Right cardiac atrium (tissue), 5 donors: Measurements from ENCODE around the gene BRI3. TPM values are rescaled to one million over a fixed set of nuclear protein-coding genes. Genes with fewer than 3 reads are reported as not detected.

ENCODE experiments used
- ATAC-seq, 2 donors: fragments of 200-7000 bp; cut with Tn5 transposase; one replicate each; pipeline versions ENCODE4 v1.8.0 to v1.9.1; 2020; ENCODE audit warnings: moderate library complexity in 2 of 2, mild to moderate bottlenecking in 1 of 2
- DNase-seq, 3 donors: peaks; one replicate each; pipeline ENCODE4 v3.0.0-alpha.2; 2020
- H3K27ac ChIP-seq: one replicate; pipeline ENCODE4 v1.5.1; 2013; ENCODE audit warnings: mild to moderate bottlenecking, low read length, control low read depth, moderate library complexity
- H3K27me3 ChIP-seq: one replicate; pipeline ENCODE4 v1.6.1; 2013; ENCODE audit not compliant: control insufficient read depth, insufficient read depth
- H3K4me1 ChIP-seq: one replicate; pipeline ENCODE4 v1.6.1; 2013; ENCODE audit warnings: low read length; ENCODE audit not compliant: control insufficient read depth, insufficient read depth
- H3K4me3 ChIP-seq: one replicate; pipeline ENCODE4 v1.5.1; 2013; ENCODE audit warnings: low read length, control low read depth
- H3K9me3 ChIP-seq: one replicate; pipeline ENCODE4 v1.6.1; 2013; ENCODE audit warnings: low read length; ENCODE audit not compliant: control insufficient read depth
- WGBS: extraction: QIAGEN DNeasy Blood & Tissue Kit; methylation state at CpG from one replicate; pipeline ENCODE4 v1.1.7; 2013; 5-methylcytosine and 5-hydroxymethylcytosine counted together
- intact Hi-C, 4 donors: fragments of 100-400 bp; cut with DNase I; formaldehyde crosslinking; loops; one replicate each; pipeline versions ENCODE4 v1.11.0 to v1.14.0; 2022 to 2023
- polyA plus RNA-seq: library from polyadenylated mRNA; stranded (reverse); fragments of 200-250 nt; gene quantifications from one replicate; pipeline ENCODE4 v1.2.3, GENCODE V29; 2013
- total RNA-seq, 4 donors: library from RNA; stranded (reverse); fragmentation: NEBNext Ultra II Directional; extraction: Animal tissue kit (Norgen Biotek cat#: 25700); gene quantifications; one replicate each; pipeline ENCODE4 v1.2.1, GENCODE V29; 2021
- donor health status: healthy with polysubstance abuse.
- donor health status: DM: no; HTN: yes; CAD: no.
- donor health status: DM: no; HTN: no; CAD: no.
- donor health status: DM: no; HTN: yes; CAD: no; lungs with severe emphysema.
- donor health status: DM: yes; HTN: yes; CAD: no.

The BRI3 gene
- total and polyA plus RNA-seq, 5 donors: 156 to 209 (median 198) TPM

DNA sequence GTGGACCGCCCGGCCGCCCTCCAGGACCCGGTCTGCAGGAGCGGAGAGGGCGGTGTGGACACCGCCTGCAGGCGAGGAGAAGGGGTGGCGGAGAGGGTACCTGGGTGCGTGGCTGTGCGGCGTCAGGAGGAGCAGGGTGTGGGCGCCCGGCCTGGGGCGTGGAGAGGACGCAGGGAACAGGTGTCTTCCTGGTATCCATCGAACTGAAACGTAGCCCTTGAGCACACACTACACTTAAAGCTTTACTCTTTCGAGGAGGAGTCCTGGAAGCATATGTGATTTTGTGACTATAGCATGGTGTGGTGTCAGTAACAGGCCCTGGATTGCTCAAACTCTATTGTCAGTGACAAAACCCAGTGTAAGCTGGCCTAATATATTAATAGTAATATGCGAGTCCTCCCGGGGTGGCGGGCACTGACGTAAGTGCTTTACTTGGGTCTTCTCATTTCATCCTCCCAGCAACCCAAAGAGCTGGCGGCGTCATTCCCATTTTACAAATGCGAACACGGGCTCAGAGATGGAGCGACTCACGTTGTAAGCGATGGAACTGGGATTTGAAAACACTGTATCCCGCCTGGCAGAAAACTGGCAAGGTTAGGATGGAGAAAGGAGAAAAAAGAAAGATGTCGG lies 28.9 kb upstream of the BRI3 start:
- intact Hi-C loops: no loop called here
- H3K4me1 ChIP-seq: no peaks in the 10 kb centered on the region
- 24% methylated on average over 32 of the region's 32 CpGs for WGBS

DNA sequence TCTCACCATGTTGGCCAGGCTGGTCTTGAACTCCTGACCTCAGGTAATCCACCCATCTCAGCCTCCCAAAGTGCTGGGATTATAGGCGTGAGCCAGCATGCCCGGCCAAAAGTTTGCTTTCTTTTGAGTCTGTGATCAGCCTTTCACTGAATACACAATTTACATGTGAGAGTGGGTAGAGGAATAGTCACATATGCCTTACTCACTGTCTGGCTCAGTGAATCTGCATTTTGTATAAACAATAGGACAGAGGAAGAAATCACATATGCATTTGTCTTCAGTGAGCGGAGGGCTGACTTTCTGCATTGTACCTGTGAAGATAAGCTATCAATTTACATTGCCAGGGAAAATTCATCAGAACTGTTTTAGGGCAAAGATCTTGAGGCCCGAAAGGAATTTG lies 27.0 kb upstream of the BRI3 start:
- DNase-seq: peak in 1 of 3 donors; percentile 10
- Histone ChIP-seq H3K4me1 (no peaks in the 10 kb centered on the region), H3K9me3 (no peaks in the 10 kb centered on the region), H3K4me3 (no peak overlapping the region), H3K27me3 (no peaks in the 10 kb centered on the region), H3K27ac (no peak overlapping the region)
- ATAC-seq: no peak
- intact Hi-C loops: no loop called here
- WGBS: 86% methylated on average over 4 of the region's 4 CpGs

More for the DNA sequence above, 28.9 kb upstream of the BRI3 start:
- DNase-seq: peak in 1 of 3 donors; percentile 42
- Histone ChIP-seq H3K9me3 (no peaks in the 10 kb centered on the region), H3K4me3 (peak overlapping the region; percentile 41), H3K27ac (peak overlapping the region; percentile 10), H3K27me3 (no peaks in the 10 kb centered on the region)
- ATAC-seq: no peak

DNA sequence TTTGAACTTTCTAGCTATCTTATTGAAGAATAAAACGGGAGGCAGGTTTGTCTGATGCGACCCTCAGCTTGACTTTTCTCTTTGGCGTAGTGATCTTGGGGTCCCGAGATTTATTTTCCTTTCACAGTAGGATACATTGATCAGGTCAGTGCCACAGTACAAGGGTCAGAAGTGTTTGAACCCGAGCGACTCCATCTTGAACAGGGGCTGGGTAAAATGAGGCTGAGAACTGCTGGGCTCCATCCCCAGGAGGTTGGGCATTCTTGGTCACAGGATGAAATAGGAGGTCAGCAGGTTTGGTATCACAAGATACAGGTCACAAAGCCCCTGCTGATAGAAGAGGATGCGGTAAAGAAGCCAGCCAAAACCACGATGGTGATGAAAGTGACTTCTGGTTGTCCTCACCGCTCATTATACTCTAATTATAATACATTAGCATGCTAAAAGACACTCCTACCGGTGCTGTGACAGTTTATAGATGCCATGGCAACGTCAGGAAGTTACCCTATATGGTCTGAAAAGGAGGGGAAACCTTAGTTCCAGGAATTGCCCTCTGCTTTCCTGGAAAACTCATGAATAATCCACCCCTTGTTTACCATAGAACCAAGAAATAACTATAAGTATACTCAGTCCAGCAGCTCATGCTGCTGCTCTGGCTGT lies 26.4 kb upstream of the BRI3 start:
- no peaks in the 10 kb centered on the region for H3K27me3 ChIP-seq
- H3K4me3 ChIP-seq: no peak overlapping the region
- no peak overlapping the region for H3K27ac ChIP-seq
- ATAC-seq (no peak), DNase-seq (no peak)
- 75% methylated on average over 11 of the region's 11 CpGs for WGBS
- H3K9me3 ChIP-seq: no peaks in the 10 kb centered on the region
- intact Hi-C loops: no loop called here
- no peaks in the 10 kb centered on the region for H3K4me1 ChIP-seq

DNA sequence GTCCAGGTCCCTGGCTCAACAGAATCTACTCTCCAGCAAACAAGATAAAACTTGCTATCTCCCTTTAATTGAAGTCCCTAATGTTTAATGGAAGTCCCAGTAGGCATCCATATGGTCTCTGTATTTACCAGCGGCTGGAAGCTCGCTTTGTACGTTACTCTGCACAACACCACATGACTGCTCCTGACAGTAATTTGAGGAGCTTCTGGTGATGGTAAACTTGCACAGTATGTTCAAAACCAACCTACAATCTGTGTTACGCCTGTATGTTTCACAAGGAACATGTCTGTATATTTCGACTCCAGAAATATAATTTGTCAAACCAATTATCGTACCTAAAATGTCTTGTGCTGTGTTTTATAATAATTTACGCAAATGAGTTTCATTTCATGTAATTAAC lies 25.1 kb upstream of the BRI3 start:
- ATAC-seq (no peak), DNase-seq (no peak)
- no peak overlapping the region for H3K4me3 ChIP-seq
- no peak overlapping the region for H3K27ac ChIP-seq
- no peaks in the 10 kb centered on the region for H3K4me1 ChIP-seq
- intact Hi-C loops: no loop called here
- 96% methylated on average over 7 of the region's 7 CpGs for WGBS
- H3K27me3 ChIP-seq: no peaks in the 10 kb centered on the region
- no peaks in the 10 kb centered on the region for H3K9me3 ChIP-seq

DNA sequence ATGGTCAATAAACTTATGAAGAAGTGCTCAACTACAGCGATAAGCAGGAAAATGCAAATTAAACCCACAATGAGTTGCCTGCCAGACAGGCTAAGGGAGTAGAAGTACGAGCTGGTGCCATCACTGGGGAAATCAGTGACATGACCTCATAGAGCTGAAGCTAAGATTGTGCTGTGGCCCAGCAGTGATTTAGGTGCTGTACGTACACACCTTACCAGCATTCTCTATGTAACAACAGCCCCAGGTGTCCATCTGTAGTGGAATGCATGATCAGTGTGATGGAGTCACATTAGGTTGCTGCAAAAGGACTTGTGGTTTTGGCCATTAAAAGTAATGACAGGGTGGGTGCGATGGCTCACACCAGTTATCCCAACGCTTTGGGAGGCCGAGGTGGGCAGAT lies 23.8 kb upstream of the BRI3 start:
- ATAC-seq: no peak
- no peaks in the 10 kb centered on the region for H3K9me3 ChIP-seq
- H3K4me3 ChIP-seq: no peak overlapping the region
- H3K4me1 ChIP-seq: no peaks in the 10 kb centered on the region
- no peak overlapping the region for H3K27ac ChIP-seq
- intact Hi-C loops: no loop called here
- DNase-seq: no peak
- 93% methylated on average over 6 of the region's 6 CpGs for WGBS
- no peaks in the 10 kb centered on the region for H3K27me3 ChIP-seq

DNA sequence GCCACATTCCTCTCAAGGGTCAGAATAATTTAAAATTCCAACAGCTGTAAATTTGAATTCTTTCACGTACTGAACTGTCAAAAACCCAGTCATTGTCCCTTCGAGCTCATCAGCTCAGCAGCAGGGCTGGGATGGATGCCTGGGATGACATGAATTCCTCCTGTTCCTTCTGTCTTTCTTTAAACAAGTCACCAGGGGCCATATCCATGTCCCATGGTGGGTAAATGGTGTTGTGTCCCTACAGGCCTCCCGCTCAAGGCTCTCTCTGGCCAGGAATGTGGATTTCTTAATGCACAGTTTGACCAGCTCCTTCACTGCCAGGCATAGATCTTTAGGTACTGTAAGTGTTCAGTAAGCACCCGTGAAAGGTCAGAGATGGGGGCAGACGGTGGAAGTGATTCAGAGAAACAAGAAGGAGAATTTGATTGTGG lies 15.6 kb upstream of the BRI3 start:
- intact Hi-C loops: no loop called here
- no peaks in the 10 kb centered on the region for H3K9me3 ChIP-seq
- H3K4me3 ChIP-seq: no peak overlapping the region
- H3K27me3 ChIP-seq: no peaks in the 10 kb centered on the region
- ATAC-seq (no peak), DNase-seq (no peak)
- no peaks in the 10 kb centered on the region for H3K4me1 ChIP-seq
- WGBS: 84% methylated on average over 5 of the region's 5 CpGs
- H3K27ac ChIP-seq: no peak overlapping the region

DNA sequence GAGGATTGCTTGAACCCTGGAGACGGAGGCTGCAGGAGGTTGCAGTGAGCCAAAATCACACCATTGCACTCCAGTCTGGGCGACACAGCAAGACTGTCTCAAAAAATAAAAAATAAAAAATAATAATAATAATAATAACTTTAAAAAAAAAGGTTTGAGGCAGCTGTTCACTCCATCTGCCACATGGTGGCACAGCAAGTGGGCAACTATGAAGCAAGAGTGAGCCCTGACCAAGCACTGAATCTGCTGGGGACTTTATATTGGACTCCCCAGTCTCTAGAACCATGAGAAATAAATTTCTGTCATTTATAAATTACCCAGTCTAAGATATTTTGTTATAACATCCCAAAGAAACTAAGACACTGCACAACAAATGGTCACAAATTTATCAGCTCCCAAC lies 14.6 kb upstream of the BRI3 start:
- Histone ChIP-seq H3K9me3 (no peaks in the 10 kb centered on the region), H3K4me3 (no peak overlapping the region), H3K27me3 (no peaks in the 10 kb centered on the region), H3K4me1 (no peaks in the 10 kb centered on the region), H3K27ac (no peak overlapping the region)
- ATAC-seq: peak in 1 of 2 donors; percentile 46
- 95% methylated on average over 2 of the region's 2 CpGs for WGBS
- intact Hi-C loops: no loop called here
- DNase-seq: no peak

DNA sequence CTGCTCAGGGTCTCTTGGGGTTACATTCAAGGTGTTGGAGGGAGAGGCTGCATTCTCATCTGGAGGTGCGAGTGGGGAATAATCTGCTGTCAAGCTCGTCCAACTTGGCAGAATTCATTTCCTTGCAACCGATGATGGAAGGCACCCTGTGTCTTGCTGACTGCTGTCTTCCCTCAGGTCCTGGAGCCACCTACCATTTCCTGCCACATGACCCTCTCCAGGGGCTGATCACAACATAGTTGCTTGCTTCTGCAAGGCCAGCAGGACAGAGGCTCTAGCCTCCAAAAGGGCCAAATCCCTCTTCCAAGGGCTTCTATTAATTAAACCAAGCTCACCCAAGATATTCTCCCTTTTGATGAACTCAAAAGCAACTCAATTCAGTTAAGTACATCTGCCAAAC lies 14.2 kb upstream of the BRI3 start:
- Histone ChIP-seq H3K27ac (no peak overlapping the region), H3K4me1 (no peaks in the 10 kb centered on the region), H3K4me3 (no peak overlapping the region), H3K27me3 (no peaks in the 10 kb centered on the region), H3K9me3 (no peaks in the 10 kb centered on the region)
- DNase-seq: no peak
- 81% methylated on average over 3 of the region's 3 CpGs for WGBS
- ATAC-seq: no peak
- intact Hi-C loops: no loop called here

DNA sequence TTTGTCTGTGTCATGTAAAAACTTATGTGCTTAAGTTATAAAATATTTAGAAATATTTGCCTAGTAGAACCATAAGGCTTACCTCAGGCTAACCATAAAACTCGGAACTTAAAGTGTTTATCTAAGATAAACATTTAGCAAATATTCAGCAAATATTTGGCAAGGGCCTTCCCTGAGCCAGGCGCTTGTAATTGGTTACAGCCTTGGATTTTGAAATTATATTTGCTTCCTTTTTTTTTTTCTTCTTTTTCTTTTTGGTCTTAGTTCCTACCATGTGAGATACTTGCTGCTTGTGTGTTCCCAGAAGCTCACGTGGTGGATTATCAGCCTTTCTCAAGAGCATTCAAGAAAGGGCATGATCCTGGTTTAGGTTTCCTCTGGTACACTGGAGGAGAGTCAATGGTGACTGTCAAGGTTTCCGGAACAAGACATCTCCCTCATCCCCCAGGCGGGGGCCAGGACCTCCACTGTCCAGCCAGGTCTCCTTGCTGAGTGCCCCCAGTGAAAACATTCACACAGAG lies 5.2 kb upstream of the BRI3 start:
- DNase-seq (no peak), ATAC-seq (peak in 1 of 2 donors; percentile 5)
- 50% methylated on average over 5 of the region's 5 CpGs for WGBS
- Histone ChIP-seq H3K9me3 (no peaks in the 10 kb centered on the region), H3K27me3 (no peaks in the 10 kb centered on the region), H3K4me1 (no peaks in the 10 kb centered on the region), H3K27ac (no peak overlapping the region), H3K4me3 (no peak overlapping the region)
- intact Hi-C loops: no loop called here

DNA sequence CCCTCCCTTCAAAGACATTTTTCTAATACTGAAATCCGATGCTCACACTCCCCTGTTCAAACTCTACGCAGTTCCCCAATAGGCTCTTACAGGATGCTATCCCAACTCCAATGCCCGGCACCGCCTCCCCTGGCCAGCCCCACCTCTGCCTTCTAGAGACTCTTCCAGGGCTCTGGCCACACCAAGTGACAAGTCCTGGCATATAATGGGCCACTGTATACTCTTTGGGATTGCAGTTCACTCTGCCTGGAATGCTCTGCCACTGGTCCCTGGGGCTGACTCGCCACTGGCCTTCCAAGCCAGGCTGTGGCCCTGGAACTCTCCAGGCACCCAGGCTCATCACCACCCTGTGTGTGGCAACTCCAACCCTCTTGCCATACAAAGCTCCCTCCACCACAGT lies 3.1 kb upstream of the BRI3 start:
- ATAC-seq: no peak
- H3K4me3 ChIP-seq: no peak overlapping the region
- H3K27me3 ChIP-seq: no peaks in the 10 kb centered on the region
- no peaks in the 10 kb centered on the region for H3K4me1 ChIP-seq
- intact Hi-C loops: no loop called here
- 93% methylated on average over 5 of the region's 5 CpGs for WGBS
- H3K9me3 ChIP-seq: no peaks in the 10 kb centered on the region
- no peak for DNase-seq
- no peak overlapping the region for H3K27ac ChIP-seq

DNA sequence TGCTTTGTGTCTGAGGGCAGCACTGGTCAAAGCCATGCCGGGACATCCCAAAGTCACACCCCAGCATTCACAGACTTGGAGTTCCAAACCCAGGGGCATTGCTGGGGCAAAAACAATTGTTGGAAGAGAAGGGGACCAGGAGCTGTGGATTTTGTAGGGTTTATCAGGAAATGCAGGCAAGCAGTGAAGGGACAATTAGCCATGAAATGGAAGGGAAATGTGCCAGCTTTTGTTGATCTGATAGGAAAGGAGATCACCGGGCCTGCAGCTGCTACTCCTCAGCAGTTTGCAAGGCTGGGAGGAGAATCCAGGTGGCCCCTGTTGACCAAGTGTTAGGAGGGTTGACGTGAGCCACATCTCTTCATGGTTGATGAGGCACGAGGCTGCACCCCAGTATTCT lies 2.5 kb upstream of the BRI3 start:
- Histone ChIP-seq H3K4me1 (no peaks in the 10 kb centered on the region), H3K4me3 (no peak overlapping the region), H3K9me3 (no peaks in the 10 kb centered on the region), H3K27ac (no peak overlapping the region), H3K27me3 (no peaks in the 10 kb centered on the region)
- DNase-seq: no peak
- 75% methylated on average over 4 of the region's 4 CpGs for WGBS
- ATAC-seq: no peak
- intact Hi-C loops: no loop called here
